Measurements from ENCODE around the gene USP47. TPM values are rescaled to one million over a fixed set of nuclear protein-coding genes. Genes with fewer than 3 reads are reported as not detected.
A peak's percentile ranks its signal among the peaks of the same experiment; 100 is the strongest.

Gene USP47
- total and polyA plus RNA-seq, 7 donors: 31.3 to 132 (median 78.9) TPM

DNA sequence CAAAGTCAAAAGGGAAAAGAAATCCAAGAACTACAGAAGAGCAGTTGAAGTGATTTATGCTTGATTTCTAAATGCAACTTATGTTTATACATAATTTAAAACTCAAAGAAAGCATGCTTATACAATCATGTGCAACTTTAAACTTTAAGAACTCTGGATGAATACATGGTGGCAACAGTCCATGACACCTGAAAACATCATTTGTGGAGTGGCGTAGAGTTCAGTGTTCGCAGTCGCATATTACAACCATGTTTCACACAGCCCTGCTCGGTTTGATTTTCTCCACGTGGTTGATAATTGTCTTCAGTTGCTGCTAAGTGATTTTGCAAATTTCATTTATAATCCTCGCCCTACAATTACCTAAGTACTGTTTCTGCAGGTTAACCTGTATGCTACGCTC is 121.3 kb downstream of the USP47 start:
- no peaks in the 10 kb centered on the region for H3K27me3 ChIP-seq (ENCODE audit: insufficient read depth in 3 of 3, low read length in 2 of 3)
- no peaks in the 10 kb centered on the region for H3K9me3 ChIP-seq
- DNase-seq (no peak), ATAC-seq (no peak)
- peaks cover 0 to 10% of the 10 kb centered on the region in 2 donors for H3K36me3 ChIP-seq (ENCODE audit: insufficient read depth in 1 of 2, low read depth in 1 of 2)
- no peak overlapping the region for H3K27ac ChIP-seq
- no peak for TF ChIP-seq CTCF (IDR thresholded peaks at IDR 0.05)
- intact Hi-C loops (cut with DNase I): no loop called here
- no peaks in the 10 kb centered on the region for H3K4me1 ChIP-seq
- H3K4me3 ChIP-seq: no peak overlapping the region
- 82 to 87% (median 87%) methylated on average over 7 of the region's 7 CpGs for WGBS, 3 donors

DNA sequence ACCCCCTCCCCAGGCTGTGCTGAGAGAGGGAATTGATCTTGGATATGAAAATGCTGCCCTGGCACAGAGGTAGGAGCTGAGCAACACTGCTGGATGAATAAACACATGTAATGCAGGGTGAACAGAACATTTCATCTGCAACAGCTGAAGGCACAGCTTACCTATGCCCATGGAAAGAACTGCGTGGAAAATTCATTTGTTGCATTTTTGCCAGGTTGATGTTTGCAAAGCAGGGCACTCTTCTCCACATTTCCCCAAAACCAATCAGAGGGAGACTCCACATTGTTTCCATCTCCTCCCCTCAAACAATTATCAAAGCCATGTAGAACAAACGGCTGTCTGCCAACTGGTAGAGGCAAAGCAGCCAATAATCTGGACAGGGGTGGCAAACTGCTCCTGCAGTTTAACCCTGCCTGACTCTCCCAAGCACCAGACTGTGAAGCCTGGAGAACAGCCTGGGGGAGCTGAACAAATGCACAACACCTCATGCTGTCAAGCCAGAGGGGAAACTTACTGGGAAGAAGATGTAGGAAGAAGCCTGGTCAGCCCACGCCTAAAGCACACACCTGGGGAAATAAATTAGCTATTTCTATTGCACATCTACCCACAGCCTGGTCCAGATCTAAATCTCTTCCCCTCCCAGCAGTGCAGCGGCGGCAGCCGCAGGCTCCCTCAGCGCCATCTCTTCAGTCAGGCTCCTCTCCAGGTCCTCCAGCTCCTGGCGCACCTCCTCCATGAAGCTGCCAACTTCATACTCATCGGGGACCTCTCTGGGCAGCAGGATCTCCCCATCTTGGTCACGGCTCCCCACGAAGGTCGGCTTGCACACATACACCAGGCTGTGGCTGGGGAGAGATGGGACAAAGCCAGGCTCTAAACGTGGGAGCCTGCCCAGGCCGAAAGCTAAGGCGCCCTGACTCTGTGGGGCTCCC is 122.3 kb downstream of the USP47 start:
- DNase-seq (peak in 1 of 2 donors; percentile 23), ATAC-seq (no peak)
- WGBS, 3 donors: 37 to 52% (median 43%) methylated on average over 12 to 15 of the region's 15 CpGs
- no peaks in the 10 kb centered on the region for H3K36me3 ChIP-seq (ENCODE audit: insufficient read depth in 1 of 2, low read depth in 1 of 2)
- no peak overlapping the region for H3K4me3 ChIP-seq
- no peak overlapping the region for H3K27ac ChIP-seq
- no peaks in the 10 kb centered on the region for H3K27me3 ChIP-seq (ENCODE audit: insufficient read depth in 3 of 3, low read length in 2 of 3)
- intact Hi-C loops (cut with DNase I): no loop called here
- peaks cover 5% of the 10 kb centered on the region for H3K4me1 ChIP-seq
- no peak for TF ChIP-seq CTCF (IDR thresholded peaks at IDR 0.05)
- no peaks in the 10 kb centered on the region for H3K9me3 ChIP-seq

- intact Hi-C loops (cut with DNase I): no loop called here
- peak in 1 of 2 donors; percentile 31 for DNase-seq
- H3K27ac ChIP-seq: no peak overlapping the region
Measured at GRCh38 chr11:11964774-11965150, 123.0 kb downstream of the USP47 start.

GRCh38 chr11:11965192-11965591 is 123.4 kb downstream of the USP47 start:
- Histone ChIP-seq H3K36me3 (ENCODE audit: insufficient read depth in 1 of 2, low read depth in 1 of 2) (no peaks in the 10 kb centered on the region), H3K27ac (no peak overlapping the region), H3K4me1 (peaks cover 5% of the 10 kb centered on the region), H3K4me3 (no peak overlapping the region), H3K27me3 (ENCODE audit: insufficient read depth in 3 of 3, low read length in 2 of 3) (no peaks in the 10 kb centered on the region), H3K9me3 (no peaks in the 10 kb centered on the region)
- TF ChIP-seq CTCF (IDR thresholded peaks at IDR 0.05): no peak
- DNase-seq (peak in 1 of 2 donors; percentile 32), ATAC-seq (no peak)
- WGBS, 3 donors: 89 to 100% (median 91%) methylated on average over 3 of the region's 3 CpGs
- intact Hi-C loops (cut with DNase I): no loop called here

More at GRCh38 chr11:11964774-11965150, 123.0 kb downstream of the USP47 start:
- no peaks in the 10 kb centered on the region for H3K9me3 ChIP-seq
- no peaks in the 10 kb centered on the region for H3K27me3 ChIP-seq (ENCODE audit: insufficient read depth in 3 of 3, low read length in 2 of 3)
- H3K36me3 ChIP-seq (ENCODE audit: insufficient read depth in 1 of 2, low read depth in 1 of 2): no peaks in the 10 kb centered on the region
- 88 to 92% (median 90%) methylated on average over 5 of the region's 5 CpGs for WGBS, 3 donors
- no peak for ATAC-seq
- H3K4me3 ChIP-seq: no peak overlapping the region
- peaks cover 5% of the 10 kb centered on the region for H3K4me1 ChIP-seq
- no peak for TF ChIP-seq CTCF (IDR thresholded peaks at IDR 0.05)

Measured in psoas muscle (tissue), 8 donors.